ENCODE results near the gene MARCHF6.
"Not testable (repeated sequence)": the region's sequence is repeated elsewhere in the genome, so short reads cannot be mapped to it uniquely, and the experiment has no call there.

MARCHF6 gene

DNA sequence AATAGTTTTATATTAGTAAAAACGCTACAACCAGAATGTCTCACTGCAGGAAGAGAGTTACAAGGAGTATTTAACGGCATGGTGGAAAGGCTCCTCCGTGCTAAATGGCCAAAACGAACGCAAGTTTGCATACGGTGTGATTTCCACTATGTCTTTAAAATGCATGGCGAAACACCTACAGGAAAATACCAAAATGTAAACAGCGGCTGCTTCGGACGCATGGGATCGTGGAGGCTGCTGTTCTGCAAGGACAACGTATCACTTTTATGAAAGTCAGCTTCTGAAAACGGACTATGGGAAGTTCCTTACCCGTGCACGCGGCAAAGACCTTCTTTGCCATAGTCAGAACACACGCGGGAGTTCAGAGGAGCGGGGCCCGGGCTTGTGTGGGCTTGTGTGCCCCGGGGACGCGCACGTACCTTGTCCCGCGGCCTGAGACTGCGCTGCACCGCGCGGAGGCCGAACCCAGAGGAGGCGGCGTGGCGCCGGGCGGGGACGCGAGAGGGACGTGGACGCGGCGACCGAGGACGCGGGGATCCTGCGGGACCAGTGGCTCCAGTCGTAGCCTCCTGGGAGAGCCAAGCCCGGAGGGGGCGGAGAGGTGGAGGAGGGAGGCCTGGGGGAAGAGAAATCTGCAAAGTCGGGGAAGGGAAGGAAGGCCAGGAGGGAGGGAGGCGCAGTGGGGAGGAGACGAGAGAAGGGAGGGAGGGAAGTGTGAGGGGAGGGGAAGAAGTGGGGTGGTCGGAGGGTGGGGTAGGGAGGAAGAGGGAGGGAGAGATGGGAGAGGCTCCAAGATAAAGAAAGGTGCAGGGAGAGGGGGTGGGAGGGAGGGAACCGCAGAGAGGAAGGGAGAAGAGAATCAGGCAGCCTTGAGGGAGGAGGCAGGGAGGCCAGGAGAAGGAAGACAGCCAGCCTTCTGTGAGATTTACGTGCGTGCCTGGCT lies 46.0 kb upstream of the MARCHF6 start, which contains the start of gene CMBL:
TSS of gene CMBL (minus strand) at position 697 of the 943 bp plus-strand sequence. CDS start 17,140 bp downstream, outside the sequence.
- in situ Hi-C loops (cut with MboI; ENCODE audit: low pct_unique_long_range_greater_than_20kb, low sequenced_read_pairs, unreplicated experiment), result no loop called here
- TF ChIP-seq, protein P1, sequence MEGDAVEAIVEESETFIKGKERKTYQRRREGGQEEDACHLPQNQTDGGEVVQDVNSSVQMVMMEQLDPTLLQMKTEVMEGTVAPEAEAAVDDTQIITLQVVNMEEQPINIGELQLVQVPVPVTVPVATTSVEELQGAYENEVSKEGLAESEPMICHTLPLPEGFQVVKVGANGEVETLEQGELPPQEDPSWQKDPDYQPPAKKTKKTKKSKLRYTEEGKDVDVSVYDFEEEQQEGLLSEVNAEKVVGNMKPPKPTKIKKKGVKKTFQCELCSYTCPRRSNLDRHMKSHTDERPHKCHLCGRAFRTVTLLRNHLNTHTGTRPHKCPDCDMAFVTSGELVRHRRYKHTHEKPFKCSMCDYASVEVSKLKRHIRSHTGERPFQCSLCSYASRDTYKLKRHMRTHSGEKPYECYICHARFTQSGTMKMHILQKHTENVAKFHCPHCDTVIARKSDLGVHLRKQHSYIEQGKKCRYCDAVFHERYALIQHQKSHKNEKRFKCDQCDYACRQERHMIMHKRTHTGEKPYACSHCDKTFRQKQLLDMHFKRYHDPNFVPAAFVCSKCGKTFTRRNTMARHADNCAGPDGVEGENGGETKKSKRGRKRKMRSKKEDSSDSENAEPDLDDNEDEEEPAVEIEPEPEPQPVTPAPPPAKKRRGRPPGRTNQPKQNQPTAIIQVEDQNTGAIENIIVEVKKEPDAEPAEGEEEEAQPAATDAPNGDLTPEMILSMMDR (IDR thresholded peaks at IDR 0.05; ENCODE audit: extremely low read depth, insufficient read depth, missing control alignments), result no peak

DNA sequence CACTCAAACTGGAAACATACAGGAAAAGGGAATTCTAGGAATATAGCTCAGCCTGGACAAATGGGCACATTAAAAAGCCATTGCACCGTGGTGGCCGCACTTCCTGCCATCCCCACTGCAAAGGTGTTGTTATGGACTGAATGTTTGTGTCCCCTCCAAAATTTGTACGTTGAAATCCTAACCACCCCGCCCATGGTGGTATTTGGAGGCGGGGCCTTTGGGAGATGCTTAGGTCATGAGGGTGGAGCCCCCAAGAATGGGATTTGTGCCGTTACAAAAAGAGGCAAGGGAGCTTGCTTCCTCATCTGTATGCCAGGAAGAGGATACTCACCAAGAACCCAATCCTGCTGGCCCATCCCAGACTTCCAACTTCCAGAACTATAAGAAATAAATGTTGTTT lies 44.7 kb upstream of the MARCHF6 start:
- in situ Hi-C loops (cut with MboI; ENCODE audit: low pct_unique_long_range_greater_than_20kb, low sequenced_read_pairs, unreplicated experiment), result no loop called here
- DNase-seq (ENCODE audit: low spot score), result no peak
- TF ChIP-seq, protein P1 (IDR thresholded peaks at IDR 0.05; ENCODE audit: extremely low read depth, insufficient read depth, missing control alignments), result no peak

More for the DNA sequence above, 46.0 kb upstream of the MARCHF6 start, which contains the start of gene CMBL:
- DNase-seq (ENCODE audit: low spot score), result peak; percentile 79

DNA sequence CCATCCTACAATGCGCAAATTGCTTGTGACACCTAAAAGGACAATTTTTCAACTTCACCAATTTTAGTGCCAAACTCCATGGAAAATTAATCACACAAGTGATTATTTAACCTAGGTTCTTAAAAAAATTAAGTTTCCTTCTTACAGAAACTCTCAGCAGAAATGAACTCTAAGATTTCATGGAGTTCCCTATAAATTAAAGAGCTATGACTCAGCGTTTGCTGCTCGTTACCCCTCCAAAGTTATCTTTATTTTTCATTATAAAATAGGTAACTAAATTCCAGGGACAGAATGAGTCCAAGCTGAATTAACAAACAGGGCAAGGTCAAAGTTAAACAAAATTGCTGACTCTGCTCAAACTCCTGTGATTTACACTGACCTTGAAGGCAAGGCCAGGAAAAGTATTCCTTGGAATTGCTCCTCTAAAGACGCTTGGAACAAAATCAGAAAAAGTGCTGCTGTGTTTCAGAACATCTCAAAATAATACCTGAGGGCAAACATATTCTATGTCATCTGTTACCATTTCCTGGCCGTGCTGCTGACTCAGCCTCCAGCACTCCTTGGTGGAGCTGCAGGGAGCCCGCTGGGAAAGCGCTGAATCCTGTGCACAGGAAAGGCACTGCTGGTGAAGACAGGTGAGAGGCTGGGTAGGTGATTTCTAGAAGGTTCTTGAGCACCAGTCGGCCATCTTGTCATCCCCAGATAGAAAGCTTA lies 43.3 kb upstream of the MARCHF6 start:
- TF ChIP-seq, protein P1 (IDR thresholded peaks at IDR 0.05; ENCODE audit: extremely low read depth, insufficient read depth, missing control alignments), result no peak
- no peak for DNase-seq (ENCODE audit: low spot score)
- in situ Hi-C loops (cut with MboI; ENCODE audit: low pct_unique_long_range_greater_than_20kb, low sequenced_read_pairs, unreplicated experiment), result no loop called here

DNA sequence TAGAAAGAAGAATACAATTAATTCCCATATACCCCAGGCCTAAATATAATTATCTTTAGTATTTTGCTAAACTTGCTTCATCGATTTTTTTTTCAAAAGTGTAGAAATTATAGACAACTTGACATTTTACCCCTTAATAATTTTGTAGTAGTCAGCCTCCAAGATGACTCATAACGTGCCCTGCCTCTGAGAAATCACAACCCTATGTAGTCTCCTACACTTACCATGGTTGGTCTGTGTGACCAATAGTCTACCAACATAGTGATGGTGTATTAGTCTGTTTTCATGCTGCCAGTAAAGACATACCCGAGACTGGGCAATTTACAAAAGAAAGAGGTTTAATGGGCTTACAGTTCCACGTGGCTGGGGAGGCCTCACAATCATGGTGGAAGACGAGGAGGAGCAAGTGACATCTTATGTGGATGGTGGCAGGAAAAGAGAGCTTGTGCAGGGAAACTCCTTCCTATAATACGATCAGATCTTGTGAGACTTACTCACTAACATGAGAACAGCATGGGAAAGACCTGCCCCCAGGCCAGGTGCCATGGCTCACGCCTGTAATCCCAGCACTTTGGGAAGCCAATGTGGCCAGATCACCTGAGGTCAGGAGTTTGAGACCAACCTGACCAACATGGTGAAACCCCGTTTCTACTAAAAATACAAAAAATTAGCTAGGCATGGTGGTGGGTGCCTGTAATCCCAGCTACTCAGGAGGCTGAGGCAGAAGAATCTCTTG lies 42.5 kb upstream of the MARCHF6 start:
- DNase-seq (ENCODE audit: low spot score), result peak; percentile 65
- in situ Hi-C loops (cut with MboI; ENCODE audit: low pct_unique_long_range_greater_than_20kb, low sequenced_read_pairs, unreplicated experiment), result not testable (repeated sequence)

DNA sequence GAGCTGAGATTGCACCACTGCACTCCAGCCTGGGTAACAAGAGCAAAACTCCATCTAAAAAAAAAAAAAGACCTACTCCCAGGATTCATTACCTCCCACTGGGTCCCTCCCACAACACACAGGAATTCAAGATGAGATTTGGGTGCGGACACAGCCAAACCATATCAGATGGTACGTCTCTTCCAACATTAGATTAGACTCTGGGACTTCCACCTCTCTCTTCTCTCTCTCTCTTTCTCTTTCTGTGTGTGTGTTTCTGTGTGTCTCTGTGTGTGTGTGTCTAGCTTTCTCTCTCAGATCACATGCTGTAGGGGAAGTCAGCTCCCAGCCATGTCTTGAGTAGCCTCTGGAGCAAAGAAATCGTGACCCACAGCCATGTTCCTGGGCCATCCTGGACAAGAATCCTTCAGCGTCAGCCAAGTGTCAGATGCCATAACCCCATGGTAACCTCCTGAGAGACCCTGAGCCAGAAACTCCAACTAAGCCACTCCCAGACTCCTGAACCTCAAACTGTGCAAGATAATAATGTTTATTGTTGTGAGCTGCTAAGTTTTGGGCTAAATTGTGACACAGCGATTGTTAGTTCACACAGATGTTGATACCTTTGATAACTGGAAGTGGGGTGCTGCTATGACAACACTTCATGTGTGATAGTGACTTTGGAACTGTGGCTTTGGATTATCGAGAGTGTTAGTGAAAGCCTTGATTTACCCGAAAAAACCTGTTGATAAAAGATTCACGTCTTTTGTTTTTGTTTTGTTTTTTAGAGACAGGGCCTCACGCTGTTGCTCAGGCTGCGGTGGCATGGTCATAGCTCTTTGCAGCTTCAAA lies 41.7 kb upstream of the MARCHF6 start:
- in situ Hi-C loops (cut with MboI; ENCODE audit: low pct_unique_long_range_greater_than_20kb, low sequenced_read_pairs, unreplicated experiment), result no loop called here
- TF ChIP-seq, protein P1 (IDR thresholded peaks at IDR 0.05; ENCODE audit: extremely low read depth, insufficient read depth, missing control alignments), result no peak
- no peak for DNase-seq (ENCODE audit: low spot score)

DNA sequence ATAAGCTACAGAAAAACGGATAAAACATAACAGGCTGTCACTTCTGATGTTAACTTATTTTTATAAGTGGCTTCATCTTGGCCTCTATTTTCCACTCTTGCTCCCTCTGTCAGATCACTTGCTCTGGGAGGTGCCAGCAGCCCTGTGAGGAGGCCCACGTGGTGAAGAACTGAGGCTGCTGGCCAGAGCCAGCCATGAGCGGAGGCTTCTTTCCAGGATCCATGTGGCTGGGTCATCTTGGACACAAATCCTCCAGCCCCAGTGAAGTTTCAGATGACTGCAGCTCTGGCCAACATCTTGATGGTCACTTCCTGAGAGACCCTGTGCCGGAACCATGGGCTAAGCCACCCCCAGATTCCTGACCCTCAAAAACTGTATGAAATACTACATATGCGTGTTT lies 38.3 kb upstream of the MARCHF6 start:
- in situ Hi-C loops (cut with MboI; ENCODE audit: low pct_unique_long_range_greater_than_20kb, low sequenced_read_pairs, unreplicated experiment), result no loop called here
- TF ChIP-seq, protein P1 (IDR thresholded peaks at IDR 0.05; ENCODE audit: extremely low read depth, insufficient read depth, missing control alignments), result no peak
- no peak for DNase-seq (ENCODE audit: low spot score)
